COR-L47 (cell line): ENCODE data around the gene FBXL19.
"Not testable (repeated sequence)": the region's sequence is repeated elsewhere in the genome, so short reads cannot be mapped to it uniquely, and the experiment has no call there.

Experiments
- DNase-seq: peaks from one replicate; lab custom pipeline; 2025; lab: John Stamatoyannopoulos, UW

Gene FBXL19

GRCh38 chr16:30923554-30924075 lies at the start of gene FBXL19:
Gene FBXL19 (plus strand): TSS chr16:30923572. CDS start chr16:30925755, 2,183 bp downstream.
- no peak for DNase-seq

- no peak for DNase-seq
Observed at GRCh38 chr16:30874244-30874820, 49.0 kb upstream of the FBXL19 start.

- peak; percentile 95 for DNase-seq
Observed at GRCh38 chr16:30874821-30875717, 48.3 kb upstream of the FBXL19 start.

GRCh38 chr16:30875871-30876801 lies 47.2 kb upstream of the FBXL19 start:
- DNase-seq, result peak; percentile 21

- no peak for DNase-seq
Observed at GRCh38 chr16:30876867-30877266, 46.5 kb upstream of the FBXL19 start.

- no peak for DNase-seq
Observed at GRCh38 chr16:30882429-30883310, 40.7 kb upstream of the FBXL19 start.

- DNase-seq, result no peak
Observed at GRCh38 chr16:30884760-30885159, 38.6 kb upstream of the FBXL19 start.

GRCh38 chr16:30885196-30885595 lies 38.2 kb upstream of the FBXL19 start:
- DNase-seq, result no peak

- no peak for DNase-seq
Observed at GRCh38 chr16:30886145-30886544, 37.2 kb upstream of the FBXL19 start.

- no peak for DNase-seq
Observed at GRCh38 chr16:30887927-30888326, 35.4 kb upstream of the FBXL19 start.

GRCh38 chr16:30888856-30889499 lies 34.4 kb upstream of the FBXL19 start:
- DNase-seq, result no peak

- DNase-seq, result no peak
Observed at GRCh38 chr16:30889721-30890120, 33.7 kb upstream of the FBXL19 start.

- DNase-seq, result not testable (repeated sequence)
Observed at GRCh38 chr16:30891043-30891823, 32.1 kb upstream of the FBXL19 start.

GRCh38 chr16:30892670-30893416 lies 30.5 kb upstream of the FBXL19 start:
- no peak for DNase-seq

- no peak for DNase-seq
Observed at GRCh38 chr16:30893417-30893743, 30.0 kb upstream of the FBXL19 start.

- peak; percentile 87 for DNase-seq
Observed at GRCh38 chr16:30893744-30894539, 29.4 kb upstream of the FBXL19 start, which contains the start of gene BCL7C. Gene BCL7C (minus strand): TSS chr16:30894077. CDS start chr16:30893944, 133 bp downstream.

GRCh38 chr16:30894540-30895368 lies 28.6 kb upstream of the FBXL19 start:
- no peak for DNase-seq
